Astrocyte of the spinal cord (primary cell): ENCODE data around the gene MARCHF5.

Source experiments
- DNase-seq: peaks from one replicate; pipeline ENCODE4 v3.0.0; 2011; ENCODE audit warnings: low read depth, low spot score
- H3K4me3 ChIP-seq: 2 replicates; pipeline ENCODE4 v1.5.1; 2011; ENCODE audit warnings: low read depth, mild to moderate bottlenecking, low read length, moderate library complexity
- in situ Hi-C: cut with HindIII; loops from 2 replicates; pipeline ENCODE4 v1.10.0; 2017; ENCODE audit warnings: low sequenced_read_pairs
- TF ChIP-seq, protein P1 (sequence below): IDR thresholded peaks from 2 replicates; pipeline ENCODE4 v1.5.1; 2012; ENCODE audit warnings: low read depth, mild to moderate bottlenecking, low read length, inconsistent platforms

MARCHF5 gene

DNA sequence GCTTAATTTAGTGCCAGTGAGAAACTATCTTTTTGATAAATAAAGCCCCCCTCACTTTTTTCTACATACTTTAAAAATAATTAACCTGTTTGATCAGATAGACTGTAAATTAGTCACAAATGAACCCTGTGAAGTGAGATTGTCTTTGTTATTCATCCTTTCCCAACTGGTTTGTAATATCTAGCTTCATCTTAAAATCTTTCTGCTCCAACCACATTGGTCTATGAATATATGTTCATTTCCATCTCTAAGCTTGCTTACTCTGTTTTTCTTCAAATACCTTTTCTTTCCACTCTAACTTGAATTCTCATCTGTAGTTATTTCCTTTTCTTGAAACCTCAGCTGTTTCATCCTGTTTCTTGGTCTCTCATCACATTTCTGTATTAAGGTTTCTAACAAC is 12.1 kb downstream of the MARCHF5 start:
- TF ChIP-seq, protein P1, sequence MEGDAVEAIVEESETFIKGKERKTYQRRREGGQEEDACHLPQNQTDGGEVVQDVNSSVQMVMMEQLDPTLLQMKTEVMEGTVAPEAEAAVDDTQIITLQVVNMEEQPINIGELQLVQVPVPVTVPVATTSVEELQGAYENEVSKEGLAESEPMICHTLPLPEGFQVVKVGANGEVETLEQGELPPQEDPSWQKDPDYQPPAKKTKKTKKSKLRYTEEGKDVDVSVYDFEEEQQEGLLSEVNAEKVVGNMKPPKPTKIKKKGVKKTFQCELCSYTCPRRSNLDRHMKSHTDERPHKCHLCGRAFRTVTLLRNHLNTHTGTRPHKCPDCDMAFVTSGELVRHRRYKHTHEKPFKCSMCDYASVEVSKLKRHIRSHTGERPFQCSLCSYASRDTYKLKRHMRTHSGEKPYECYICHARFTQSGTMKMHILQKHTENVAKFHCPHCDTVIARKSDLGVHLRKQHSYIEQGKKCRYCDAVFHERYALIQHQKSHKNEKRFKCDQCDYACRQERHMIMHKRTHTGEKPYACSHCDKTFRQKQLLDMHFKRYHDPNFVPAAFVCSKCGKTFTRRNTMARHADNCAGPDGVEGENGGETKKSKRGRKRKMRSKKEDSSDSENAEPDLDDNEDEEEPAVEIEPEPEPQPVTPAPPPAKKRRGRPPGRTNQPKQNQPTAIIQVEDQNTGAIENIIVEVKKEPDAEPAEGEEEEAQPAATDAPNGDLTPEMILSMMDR, result no peak
- no peak for DNase-seq
- no peak overlapping the region for H3K4me3 ChIP-seq
- in situ Hi-C loops, result no loop called here

DNA sequence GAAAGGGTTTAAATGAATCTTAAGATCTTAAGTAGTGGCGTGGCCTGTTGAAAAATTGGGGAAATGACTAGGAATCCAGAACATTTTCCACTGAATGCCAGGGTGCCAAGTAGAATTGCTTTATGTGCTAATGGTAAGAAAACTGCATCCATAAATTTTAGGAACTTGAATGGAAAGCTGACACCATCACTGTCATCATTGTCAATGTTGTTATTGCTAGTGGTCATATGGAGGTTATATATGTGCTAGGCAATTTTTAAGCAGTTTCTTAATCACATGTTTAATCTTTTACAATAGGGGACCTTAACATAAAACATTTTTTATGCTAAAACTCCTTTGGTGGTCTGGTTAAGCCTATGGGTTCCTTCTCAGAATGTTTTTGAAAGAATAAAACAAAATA is 13.1 kb downstream of the MARCHF5 start:
- DNase-seq, result no peak
- in situ Hi-C loops, result no loop called here
- no peak overlapping the region for H3K4me3 ChIP-seq
- TF ChIP-seq, protein P1, result no peak

DNA sequence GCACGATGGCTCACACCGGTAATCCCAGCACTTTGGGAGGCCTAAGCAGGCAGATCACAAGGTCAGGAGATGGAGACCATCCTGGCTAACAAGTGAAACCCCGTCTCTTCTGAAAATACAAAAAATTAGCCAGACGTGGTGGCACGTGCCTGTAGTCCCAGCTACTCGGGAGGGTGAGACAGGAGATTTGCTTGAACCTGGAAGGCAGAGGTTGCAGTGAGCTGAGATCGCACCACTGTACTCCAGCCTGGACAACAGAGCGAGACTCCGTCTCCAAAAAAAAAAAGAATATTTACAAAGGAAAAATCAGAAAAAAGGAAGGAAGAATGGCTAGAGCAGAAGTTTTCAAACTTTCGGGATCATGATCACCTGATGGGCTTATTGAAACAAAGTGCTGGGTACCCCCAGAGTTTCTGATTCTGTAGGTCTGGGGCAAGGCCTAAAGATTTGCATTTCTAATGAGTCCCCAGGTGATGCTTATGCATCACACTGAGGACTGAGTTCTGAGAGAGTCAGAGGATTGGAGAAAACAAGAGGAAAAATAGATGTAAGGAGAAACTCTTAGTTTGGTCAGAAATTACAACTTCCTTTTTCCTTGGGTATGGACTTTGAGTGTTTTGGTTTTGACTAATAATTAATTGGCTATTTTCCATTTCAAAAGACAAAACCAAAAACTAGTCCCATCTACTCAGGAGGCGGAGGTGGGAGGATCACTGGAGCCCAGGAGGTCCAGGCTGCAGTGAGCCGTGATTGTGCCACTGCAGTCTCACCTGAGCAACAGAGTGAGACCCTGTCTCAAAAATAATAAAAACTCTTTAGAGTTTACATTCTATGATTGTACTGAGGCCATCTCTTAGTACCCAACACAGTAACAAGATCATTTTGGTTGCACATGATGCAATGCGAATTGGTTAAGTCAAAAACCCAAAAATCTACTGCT is 14.4 kb downstream of the MARCHF5 start:
- no peak overlapping the region for H3K4me3 ChIP-seq
- in situ Hi-C loops, result no loop called here
- TF ChIP-seq, protein P1, result no peak
- DNase-seq, result no peak

- TF ChIP-seq, protein P1, result no peak
- H3K4me3 ChIP-seq, result no peak overlapping the region
- no peak for DNase-seq
- in situ Hi-C loops, result no loop called here
Measured at GRCh38 chr10:92309272-92309671, 18.3 kb downstream of the MARCHF5 start.

- no peak overlapping the region for H3K4me3 ChIP-seq
- no peak for DNase-seq
- in situ Hi-C loops, result no loop called here
- TF ChIP-seq, protein P1, result no peak
Measured at GRCh38 chr10:92313750-92314149, 22.8 kb downstream of the MARCHF5 start.

GRCh38 chr10:92316610-92317009 is 25.6 kb downstream of the MARCHF5 start:
- in situ Hi-C loops, result no loop called here
- H3K4me3 ChIP-seq, result no peak overlapping the region
- no peak for DNase-seq
- TF ChIP-seq, protein P1, result no peak
